Astrocyte of the cerebellum (primary cell): ENCODE measurements around the gene ELOB.

Source experiments
- DNase-seq: peaks from one replicate; pipeline ENCODE4 v3.0.0-alpha.2; 2011; ENCODE audit warnings: low read depth
- H3K4me3 ChIP-seq: 2 replicates; pipeline ENCODE4 v1.5.1; 2011; ENCODE audit warnings: mild to moderate bottlenecking, low read depth, low read length, moderate library complexity
- CTCF ChIP-seq: IDR thresholded peaks from 2 replicates; pipeline ENCODE4 v1.5.1; 2012; ENCODE audit warnings: low read length, low read depth, moderate library complexity, mild to moderate bottlenecking; ENCODE audit errors: missing control alignments
- in situ Hi-C: cut with HindIII; loops from 2 replicates; pipeline ENCODE4 v1.10.0; 2017; ENCODE audit warnings: low sequenced_read_pairs

ELOB gene

GRCh38 chr16:2799859-2800226, 22.8 kb upstream of the ELOB start:
- in situ Hi-C loops = no loop called here
- no peak for TF ChIP-seq CTCF
- DNase-seq = no peak
- no peak overlapping the region for H3K4me3 ChIP-seq

GRCh38 chr16:2799205-2799858, 22.3 kb upstream of the ELOB start:
- no peak for TF ChIP-seq CTCF
- in situ Hi-C loops = no loop called here
- no peak overlapping the region for H3K4me3 ChIP-seq
- DNase-seq = no peak

GRCh38 chr16:2798723-2799204, 21.7 kb upstream of the ELOB start:
- no peak for TF ChIP-seq CTCF
- H3K4me3 ChIP-seq = no peak overlapping the region
- in situ Hi-C loops = no loop called here
- no peak for DNase-seq

GRCh38 chr16:2795395-2796143, 18.5 kb upstream of the ELOB start:
- TF ChIP-seq CTCF = no peak
- in situ Hi-C loops = no loop called here
- no peak for DNase-seq
- no peak overlapping the region for H3K4me3 ChIP-seq

GRCh38 chr16:2792940-2793339, 15.9 kb upstream of the ELOB start:
- in situ Hi-C loops = no loop called here
- DNase-seq = no peak
- TF ChIP-seq CTCF = no peak
- H3K4me3 ChIP-seq = no peak overlapping the region

GRCh38 chr16:2791174-2791573, 14.1 kb upstream of the ELOB start:
- DNase-seq = no peak
- no peak for TF ChIP-seq CTCF

More at GRCh38 chr16:2791174-2791573, 14.1 kb upstream of the ELOB start:
- no peak overlapping the region for H3K4me3 ChIP-seq
- in situ Hi-C loops = no loop called here
